ENCODE measurements around the gene AQP2.
A peak's percentile ranks its signal among the peaks of the same experiment; 100 is the strongest.

Gene AQP2

GRCh38 chr12:49950273-49951251 is at the start of gene AQP2:
Gene AQP2 (plus strand): TSS chr12:49950737. CDS start chr12:49950831, 94 bp downstream.
- no peak for DNase-seq

DNA sequence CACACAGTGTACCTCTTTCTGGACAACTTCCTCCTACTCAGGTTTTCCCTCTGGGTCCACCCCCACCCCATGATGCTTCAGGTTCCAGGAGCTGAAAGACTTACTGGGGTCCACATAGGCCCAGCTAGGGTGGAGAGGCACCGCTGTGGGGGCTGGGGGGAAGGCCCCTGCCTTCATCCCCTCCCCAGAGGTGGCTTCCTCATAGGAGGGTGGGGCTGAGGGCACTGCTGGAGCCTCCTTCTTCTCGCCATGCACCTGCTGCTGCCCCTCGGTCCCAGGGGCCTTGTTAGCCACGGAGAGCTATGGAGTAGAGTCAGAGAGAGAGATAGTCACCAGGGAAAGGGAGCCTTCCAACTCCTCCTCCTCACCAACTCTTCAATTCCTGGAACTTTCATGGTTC is 49.5 kb upstream of the AQP2 start:
- DNase-seq = no peak

DNA sequence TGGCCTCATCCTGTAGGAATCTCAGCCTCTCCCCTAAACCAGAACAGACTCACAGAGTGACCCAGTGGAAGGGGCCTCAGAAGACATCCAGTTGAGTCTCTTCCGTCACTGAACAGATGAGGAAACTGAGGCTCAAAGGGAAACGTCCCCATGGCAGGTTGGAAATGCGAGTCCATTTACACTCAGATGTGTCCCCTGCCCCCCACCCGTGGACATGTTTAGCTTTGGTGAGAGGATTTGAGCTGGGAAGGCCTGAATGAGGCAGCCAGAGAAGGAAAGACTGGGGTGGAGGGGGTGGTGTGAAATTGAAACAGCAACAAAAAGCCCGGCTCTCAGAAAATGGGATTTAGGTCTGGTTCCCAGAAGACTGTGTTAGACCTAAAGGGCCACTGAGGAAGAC is 48.6 kb upstream of the AQP2 start:
- DNase-seq = no peak

- DNase-seq = no peak
These were observed 47.9 kb upstream of the AQP2 start for GRCh38 chr12:49902399-49903350.

GRCh38 chr12:49903351-49903699 is 47.2 kb upstream of the AQP2 start:
- no peak for DNase-seq

DNA sequence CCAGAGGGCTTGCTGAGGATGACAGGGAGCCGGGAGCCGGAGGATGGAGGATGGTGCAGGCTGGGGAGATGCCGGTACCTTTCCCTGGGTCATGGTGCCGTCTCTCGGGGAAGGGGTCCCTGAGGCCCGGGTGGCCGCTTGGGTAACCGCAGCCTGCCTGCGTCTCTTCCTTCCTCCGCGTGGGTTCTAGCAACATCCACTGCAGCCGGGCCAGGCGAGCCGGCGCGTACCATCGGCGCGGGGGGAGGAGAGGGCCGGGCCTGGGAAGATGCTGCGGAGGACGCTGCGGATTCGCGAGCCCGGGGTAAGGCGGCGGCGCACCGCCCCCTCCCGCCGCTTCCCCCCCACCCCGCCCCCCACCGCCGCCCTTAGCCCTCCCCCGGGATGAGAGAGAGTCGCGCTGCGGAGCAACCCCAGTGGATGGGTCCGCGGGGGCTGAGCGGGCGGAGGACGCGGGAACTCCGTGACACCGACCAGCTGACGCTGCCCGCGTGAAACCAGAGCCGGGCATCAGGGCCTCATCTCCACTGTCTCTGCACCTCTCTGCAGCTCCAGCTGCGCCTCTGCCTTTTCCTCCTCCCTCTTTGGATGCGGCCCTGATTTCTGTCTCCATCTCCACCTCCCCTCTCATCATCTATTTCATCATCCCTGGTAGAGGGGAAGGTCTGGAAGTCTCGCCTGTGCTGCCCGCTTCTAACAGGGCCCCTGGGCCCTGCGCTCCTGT is 46.7 kb upstream of the AQP2 start, which contains the start of gene FAIM2:
Gene FAIM2, minus strand, starts transcription at position 201 of the 724 bp plus-strand sequence. Its CDS starts 108 bp downstream, at position 93.
- DNase-seq = peak; percentile 26

GRCh38 chr12:49904601-49905000 is 45.9 kb upstream of the AQP2 start:
- DNase-seq = no peak

GRCh38 chr12:49905718-49906314 is 44.7 kb upstream of the AQP2 start:
- no peak for DNase-seq

GRCh38 chr12:49907352-49907751 is 43.2 kb upstream of the AQP2 start:
- no peak for DNase-seq

DNA sequence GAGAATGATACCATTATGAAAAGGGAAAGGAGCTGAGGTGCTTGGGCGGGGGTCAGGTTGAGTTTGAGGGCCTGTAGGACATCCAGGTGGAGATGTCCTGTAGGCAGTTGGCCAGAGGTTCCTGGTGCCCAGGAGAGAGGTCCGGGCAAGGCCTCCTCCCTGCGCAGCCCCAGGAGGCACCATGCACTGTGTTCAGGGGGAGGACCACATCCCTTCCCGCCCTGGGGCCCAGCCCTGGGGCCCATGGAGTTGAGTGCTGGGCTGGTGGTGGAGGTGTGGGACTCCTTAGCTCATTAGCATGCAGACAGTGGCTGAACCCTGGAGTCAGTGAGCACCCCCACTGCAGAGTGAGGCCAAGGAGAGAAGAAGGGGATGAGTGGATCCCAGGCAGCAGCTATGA is 41.2 kb upstream of the AQP2 start:
- no peak for DNase-seq

DNA sequence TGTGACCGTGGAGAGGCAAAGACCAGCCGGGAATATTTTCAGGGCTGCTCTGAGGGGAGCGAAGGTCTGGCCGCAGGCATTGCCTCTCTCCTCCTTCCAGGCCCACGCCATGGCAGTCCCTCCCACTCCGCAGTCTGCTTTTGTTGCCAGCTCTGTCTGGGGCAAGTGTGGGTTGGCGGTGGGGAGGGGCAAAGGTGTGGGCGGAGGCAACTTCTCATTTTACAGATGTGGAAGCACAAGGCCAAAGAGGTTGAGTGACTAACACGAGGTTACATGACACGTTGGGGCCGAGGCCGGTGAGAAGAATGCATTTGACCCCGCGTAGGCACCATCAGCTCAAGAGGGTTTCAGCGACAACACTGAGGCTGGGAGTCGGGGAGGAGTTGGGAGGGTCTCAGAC is 40.7 kb upstream of the AQP2 start:
- DNase-seq = no peak

- no peak for DNase-seq
These were observed 40.0 kb upstream of the AQP2 start for GRCh38 chr12:49910331-49911212.

GRCh38 chr12:49911213-49911605 is 39.3 kb upstream of the AQP2 start:
- DNase-seq = no peak

DNA sequence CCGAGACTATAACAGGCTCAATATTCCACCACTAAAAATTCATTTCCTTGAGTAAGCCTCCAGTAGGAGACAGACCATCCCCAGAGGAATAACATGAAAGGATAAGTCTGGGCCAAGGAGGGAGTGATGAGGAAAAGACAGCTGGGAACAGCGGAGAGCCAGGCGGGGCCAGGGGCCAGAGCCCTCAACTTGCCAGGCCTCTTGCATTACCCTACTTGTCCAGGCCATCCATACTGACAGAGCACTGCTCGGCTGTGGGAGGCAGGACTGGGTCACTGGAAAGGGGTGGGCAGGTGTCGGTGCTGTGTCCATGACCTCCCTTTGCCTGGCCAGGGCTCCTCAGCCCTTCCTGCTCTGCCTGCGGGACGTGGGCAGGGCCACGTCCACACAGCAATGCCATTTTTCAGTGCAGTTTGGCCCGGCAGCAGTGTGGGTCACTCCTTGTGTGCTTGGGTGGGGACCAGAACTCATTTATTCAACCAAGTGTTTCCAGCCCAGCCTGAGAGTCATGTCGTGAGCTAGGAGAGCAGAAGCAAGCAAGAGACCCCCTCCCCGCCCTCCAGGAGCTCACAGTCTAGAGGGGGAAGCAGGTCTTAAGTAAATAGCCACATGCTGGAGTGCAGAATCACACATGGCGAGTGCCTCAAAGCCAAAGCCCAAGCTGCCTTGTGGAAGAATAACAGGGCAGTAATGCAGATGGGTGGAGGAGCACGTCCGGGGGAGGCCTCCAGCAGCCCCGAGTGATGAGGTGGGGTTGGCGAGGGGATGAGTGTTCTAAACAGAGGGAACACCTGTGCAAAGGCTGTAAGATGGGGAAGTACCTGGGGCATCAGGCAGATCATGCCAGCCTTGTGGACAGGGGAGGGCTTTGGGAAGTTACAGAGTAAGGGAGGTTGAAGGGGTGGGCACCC is 37.9 kb upstream of the AQP2 start:
- no peak for DNase-seq

- DNase-seq = no peak
These were observed 34.2 kb upstream of the AQP2 start for GRCh38 chr12:49916129-49916919.

DNA sequence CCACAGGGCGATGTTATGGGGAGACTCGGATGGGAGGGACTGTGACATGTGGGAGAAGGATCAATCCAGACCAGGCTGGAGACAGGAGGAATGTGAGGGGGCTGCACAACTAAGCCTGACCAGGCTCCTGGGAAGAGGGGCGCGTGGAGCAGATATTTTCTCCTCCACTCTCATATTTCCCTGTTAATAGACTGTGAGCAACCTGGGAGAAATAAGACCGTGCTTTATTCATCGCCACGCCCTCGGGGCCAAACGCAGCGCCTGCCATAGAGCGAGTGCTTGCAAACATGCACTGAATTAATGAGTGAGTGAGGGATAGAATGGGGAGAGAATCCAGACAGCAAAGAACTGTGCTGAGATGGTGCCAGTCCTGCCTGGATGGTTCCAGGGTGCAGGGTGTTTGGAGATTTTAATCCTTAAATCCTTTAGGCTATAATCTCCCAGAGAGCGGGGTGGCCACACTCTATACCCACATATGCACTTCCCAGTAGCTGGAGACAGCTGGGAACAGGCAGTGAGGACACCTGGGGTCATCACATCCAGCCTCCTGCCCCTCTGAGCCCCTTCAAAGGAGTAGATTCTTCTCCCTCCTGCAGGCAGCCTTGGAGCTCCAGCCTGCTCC is 33.3 kb upstream of the AQP2 start:
- no peak for DNase-seq

DNA sequence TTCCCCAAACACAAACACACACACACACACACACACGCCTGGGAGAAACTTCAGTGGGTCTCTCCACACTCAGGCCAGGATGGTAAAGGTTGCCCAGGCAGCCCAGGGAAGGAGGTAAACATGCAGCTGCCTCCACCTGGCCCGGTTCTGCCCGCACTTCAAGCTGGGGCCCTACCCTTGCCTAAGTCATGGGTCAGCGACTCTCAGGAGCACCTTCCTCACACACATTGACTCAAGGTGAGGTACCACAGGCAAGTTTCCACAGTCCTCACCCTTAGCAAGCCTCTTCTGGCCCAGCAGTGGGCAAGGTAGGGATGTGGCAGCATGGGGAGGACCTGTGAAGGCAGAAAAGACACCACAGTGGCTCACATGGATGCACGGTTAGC is 32.8 kb upstream of the AQP2 start:
- DNase-seq = no peak

DNA sequence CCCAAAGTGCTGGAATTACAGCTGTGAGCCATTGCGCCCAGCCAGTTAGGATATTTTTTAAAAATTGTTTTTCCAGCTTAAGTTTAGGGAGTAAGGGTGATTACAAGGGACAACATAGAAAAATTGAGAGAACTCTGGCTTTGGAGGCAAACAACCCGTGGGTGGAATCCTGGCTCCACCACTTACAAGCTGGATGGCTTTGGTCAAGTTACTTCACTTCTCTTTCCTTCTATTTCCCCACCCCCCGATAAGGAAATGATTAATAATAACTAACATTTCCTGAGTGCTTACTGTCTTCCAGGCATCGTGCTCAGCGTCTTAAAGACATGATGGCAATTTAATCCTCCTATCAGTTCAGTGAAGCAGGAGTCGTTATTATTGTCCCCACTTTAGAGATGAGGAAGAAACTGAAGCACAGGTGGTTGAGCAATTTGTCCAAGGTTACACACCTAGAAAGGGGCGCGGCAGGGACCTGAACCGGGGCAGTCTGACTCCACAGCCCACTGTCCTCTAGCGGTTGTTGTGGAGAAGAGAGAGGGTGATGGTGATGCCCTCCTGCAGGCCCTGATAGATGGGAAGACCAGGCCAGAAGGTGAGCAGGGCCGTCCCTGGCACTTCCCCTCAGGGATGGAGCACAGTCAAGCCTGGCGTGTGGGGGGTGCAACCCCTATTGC is 30.2 kb upstream of the AQP2 start:
- no peak for DNase-seq
